Measurements from ENCODE around the gene BARHL2.

Gene BARHL2

GRCh38 chr1:90725657-90726424, 8.7 kb upstream of the BARHL2 start:
- H3K4me3 ChIP-seq (ENCODE audit: low read depth, low read length) = peak overlapping the region; percentile 26
- no peak for DNase-seq (ENCODE audit: low read depth)

- peak overlapping the region; percentile 26 for H3K4me3 ChIP-seq (ENCODE audit: low read depth, low read length)
- no peak for DNase-seq (ENCODE audit: low read depth)
These were observed 8.0 kb upstream of the BARHL2 start for GRCh38 chr1:90724926-90725656.

GRCh38 chr1:90724361-90724760, 7.3 kb upstream of the BARHL2 start:
- DNase-seq (ENCODE audit: low read depth) = no peak
- H3K4me3 ChIP-seq (ENCODE audit: low read depth, low read length) = no peak overlapping the region

GRCh38 chr1:90723590-90724108, 6.5 kb upstream of the BARHL2 start:
- H3K4me3 ChIP-seq (ENCODE audit: low read depth, low read length) = no peak overlapping the region

GRCh38 chr1:90722874-90723589, 5.9 kb upstream of the BARHL2 start:
- H3K4me3 ChIP-seq (ENCODE audit: low read depth, low read length) = no peak overlapping the region
- no peak for DNase-seq (ENCODE audit: low read depth)

More at GRCh38 chr1:90723590-90724108, 6.5 kb upstream of the BARHL2 start:
- DNase-seq (ENCODE audit: low read depth) = no peak

- DNase-seq (ENCODE audit: low read depth) = no peak
These were observed 4.4 kb upstream of the BARHL2 start for GRCh38 chr1:90721210-90722194.

GRCh38 chr1:90720145-90720636, 3.1 kb upstream of the BARHL2 start:
- no peak overlapping the region for H3K4me3 ChIP-seq (ENCODE audit: low read depth, low read length)

More at GRCh38 chr1:90721210-90722194, 4.4 kb upstream of the BARHL2 start:
- no peak overlapping the region for H3K4me3 ChIP-seq (ENCODE audit: low read depth, low read length)

GRCh38 chr1:90719330-90720144, 2.4 kb upstream of the BARHL2 start:
- DNase-seq (ENCODE audit: low read depth) = no peak
- no peak overlapping the region for H3K4me3 ChIP-seq (ENCODE audit: low read depth, low read length)

More at GRCh38 chr1:90720145-90720636, 3.1 kb upstream of the BARHL2 start:
- no peak for DNase-seq (ENCODE audit: low read depth)

GRCh38 chr1:90718411-90719329, 1.6 kb upstream of the BARHL2 start:
- no peak for DNase-seq (ENCODE audit: low read depth)
- peak overlapping the region; percentile 38 for H3K4me3 ChIP-seq (ENCODE audit: low read depth, low read length)

GRCh38 chr1:90717665-90718410, 736 bp upstream of the BARHL2 start:
- DNase-seq (ENCODE audit: low read depth) = no peak
- H3K4me3 ChIP-seq (ENCODE audit: low read depth, low read length) = peak overlapping the region; percentile 42

GRCh38 chr1:90717356-90717664, 208 bp upstream of the BARHL2 start:
- no peak overlapping the region for H3K4me3 ChIP-seq (ENCODE audit: low read depth, low read length)
- no peak for DNase-seq (ENCODE audit: low read depth)

GRCh38 chr1:90716243-90716551, 905 bp downstream of the BARHL2 start:
- H3K4me3 ChIP-seq (ENCODE audit: low read depth, low read length) = no peak overlapping the region
- DNase-seq (ENCODE audit: low read depth) = no peak

- H3K4me3 ChIP-seq (ENCODE audit: low read depth, low read length) = no peak overlapping the region
- DNase-seq (ENCODE audit: low read depth) = no peak
These were observed 1.8 kb downstream of the BARHL2 start for GRCh38 chr1:90715309-90715708.

GRCh38 chr1:90714521-90714951, 2.6 kb downstream of the BARHL2 start:
- no peak for DNase-seq (ENCODE audit: low read depth)
- no peak overlapping the region for H3K4me3 ChIP-seq (ENCODE audit: low read depth, low read length)

- no peak overlapping the region for H3K4me3 ChIP-seq (ENCODE audit: low read depth, low read length)
- DNase-seq (ENCODE audit: low read depth) = no peak
These were observed 3.2 kb downstream of the BARHL2 start for GRCh38 chr1:90713741-90714509.
